Stimulated activated CD4-positive, alpha-beta T cell treated with anti-CD3 and anti-CD28 coated beads, Interleukin-4, amount 100 ng/mL, for 48 hours (primary cell): ENCODE results near the gene SMLR1.
A peak's percentile ranks its signal among the peaks of the same experiment; 100 is the strongest.

Source experiments
- DNase-seq, 2 donors: peaks; one replicate each; pipeline ENCODE4 v3.0.0-alpha.2; 2020; ENCODE audit warnings: low read depth in 2 of 2

The SMLR1 gene

GRCh38 chr6:130825772-130826441 lies 1.3 kb upstream of the SMLR1 start:
- DNase-seq = no peak

GRCh38 chr6:130826442-130827246 lies 562 bp upstream of the SMLR1 start:
- DNase-seq = no peak

- DNase-seq = no peak
These were observed 2.2 kb downstream of the SMLR1 start for GRCh38 chr6:130829333-130829910.

GRCh38 chr6:130831607-130832006 lies 4.4 kb downstream of the SMLR1 start:
- no peak for DNase-seq

- DNase-seq = no peak
These were observed 6.4 kb downstream of the SMLR1 start for GRCh38 chr6:130833569-130833968.

- no peak for DNase-seq
These were observed 7.5 kb downstream of the SMLR1 start for GRCh38 chr6:130834482-130835251.

- no peak for DNase-seq
These were observed 8.9 kb downstream of the SMLR1 start for GRCh38 chr6:130836055-130836640.

GRCh38 chr6:130837067-130837466 lies 9.9 kb downstream of the SMLR1 start:
- no peak for DNase-seq

- DNase-seq = no peak
These were observed 11.1 kb downstream of the SMLR1 start for GRCh38 chr6:130838250-130838860.

- DNase-seq = no peak
These were observed 11.7 kb downstream of the SMLR1 start for GRCh38 chr6:130838951-130839350.

GRCh38 chr6:130839379-130839778 lies 12.2 kb downstream of the SMLR1 start:
- no peak for DNase-seq

- DNase-seq = no peak
These were observed 12.8 kb downstream of the SMLR1 start for GRCh38 chr6:130840050-130840449.

- DNase-seq = no peak
These were observed 14.0 kb downstream of the SMLR1 start for GRCh38 chr6:130841128-130841728.

- no peak for DNase-seq
These were observed 16.5 kb downstream of the SMLR1 start for GRCh38 chr6:130843575-130844320.

- no peak for DNase-seq
These were observed 19.3 kb downstream of the SMLR1 start for GRCh38 chr6:130846501-130846900.

- no peak for DNase-seq
These were observed 20.1 kb downstream of the SMLR1 start for GRCh38 chr6:130847001-130847910.

GRCh38 chr6:130848945-130849344 lies 21.7 kb downstream of the SMLR1 start:
- DNase-seq = peak in 1 of 2 donors; percentile 4

- no peak for DNase-seq
These were observed 22.4 kb downstream of the SMLR1 start for GRCh38 chr6:130849594-130849993.

GRCh38 chr6:130851026-130851425 lies 23.8 kb downstream of the SMLR1 start:
- DNase-seq = no peak
